GM19372 (cell line): ENCODE data around the gene MIPOL1.

ENCODE experiments used
- ATAC-seq: cut with Tn5 transposase; IDR thresholded peaks from one replicate; pipeline ENCODE4 v1.9.1; 2021; ENCODE audit warnings: mild to moderate bottlenecking, low read depth, moderate library complexity; ENCODE audit not compliant: unreplicated experiment

MIPOL1 gene

DNA sequence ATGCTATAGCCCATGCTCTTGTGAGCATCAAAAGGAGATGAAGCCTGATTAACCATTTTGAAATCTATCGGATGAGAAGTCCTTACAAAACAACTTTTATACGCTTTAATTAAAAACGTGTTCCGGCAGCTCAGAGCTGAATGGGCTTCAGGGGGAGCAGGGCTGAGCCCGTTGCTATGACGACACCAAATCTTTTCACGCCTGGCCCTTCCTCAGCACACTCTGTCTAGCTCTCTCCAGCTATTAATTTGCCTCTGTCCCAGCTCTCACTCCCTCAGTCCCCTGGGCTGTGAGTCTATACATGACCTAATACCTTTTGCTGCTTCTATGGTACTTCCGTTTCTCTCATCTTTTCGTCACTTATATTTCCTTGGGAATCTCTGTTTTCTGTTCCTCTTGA is 381.5 kb downstream of the MIPOL1 start:
- no peak for ATAC-seq

GRCh38 chr14:37580146-37580545 is 382.4 kb downstream of the MIPOL1 start:
- no peak for ATAC-seq

DNA sequence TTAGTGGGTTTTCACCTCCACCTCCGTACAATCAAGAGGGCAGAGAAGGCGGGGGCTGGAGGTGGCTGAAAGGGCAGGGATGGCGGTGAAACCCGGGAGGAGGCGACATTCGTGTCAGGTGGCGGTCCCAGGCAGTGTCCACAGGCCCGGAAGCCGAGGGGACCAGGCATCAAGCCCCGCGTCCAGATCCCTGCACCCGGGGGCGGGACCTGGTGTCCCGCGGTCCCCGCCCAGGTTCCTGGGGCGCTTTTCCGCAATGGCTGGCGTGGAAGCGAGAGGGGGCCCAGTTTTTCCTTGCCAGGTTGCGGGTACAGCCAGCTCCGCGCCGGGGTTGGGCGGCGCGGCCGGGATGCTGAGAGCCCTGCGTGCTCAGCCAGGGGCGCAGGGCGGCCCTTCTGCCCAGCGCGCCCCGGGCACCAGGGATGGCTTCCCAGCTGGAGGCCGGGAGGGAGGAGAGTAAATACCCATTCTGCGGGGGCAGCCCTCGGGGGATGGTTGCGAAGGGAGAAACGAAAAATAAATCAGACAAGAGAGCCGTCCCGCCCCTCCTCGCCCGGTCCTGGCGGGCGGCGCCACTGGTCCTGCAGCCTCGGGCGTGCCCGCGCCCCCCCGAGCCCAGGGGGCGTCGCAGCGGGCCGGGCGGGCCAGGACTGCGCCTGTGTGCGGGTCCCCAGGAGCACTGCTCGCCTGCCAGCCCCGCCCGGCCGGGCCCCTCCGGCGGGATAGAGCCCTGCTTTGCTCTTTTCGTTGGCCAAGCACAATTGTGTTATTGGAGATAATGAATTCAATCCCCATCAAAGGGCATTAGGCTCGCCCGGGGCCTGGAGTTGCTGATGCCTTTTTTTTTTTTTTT is 385.8 kb downstream of the MIPOL1 start:
- no peak for ATAC-seq

DNA sequence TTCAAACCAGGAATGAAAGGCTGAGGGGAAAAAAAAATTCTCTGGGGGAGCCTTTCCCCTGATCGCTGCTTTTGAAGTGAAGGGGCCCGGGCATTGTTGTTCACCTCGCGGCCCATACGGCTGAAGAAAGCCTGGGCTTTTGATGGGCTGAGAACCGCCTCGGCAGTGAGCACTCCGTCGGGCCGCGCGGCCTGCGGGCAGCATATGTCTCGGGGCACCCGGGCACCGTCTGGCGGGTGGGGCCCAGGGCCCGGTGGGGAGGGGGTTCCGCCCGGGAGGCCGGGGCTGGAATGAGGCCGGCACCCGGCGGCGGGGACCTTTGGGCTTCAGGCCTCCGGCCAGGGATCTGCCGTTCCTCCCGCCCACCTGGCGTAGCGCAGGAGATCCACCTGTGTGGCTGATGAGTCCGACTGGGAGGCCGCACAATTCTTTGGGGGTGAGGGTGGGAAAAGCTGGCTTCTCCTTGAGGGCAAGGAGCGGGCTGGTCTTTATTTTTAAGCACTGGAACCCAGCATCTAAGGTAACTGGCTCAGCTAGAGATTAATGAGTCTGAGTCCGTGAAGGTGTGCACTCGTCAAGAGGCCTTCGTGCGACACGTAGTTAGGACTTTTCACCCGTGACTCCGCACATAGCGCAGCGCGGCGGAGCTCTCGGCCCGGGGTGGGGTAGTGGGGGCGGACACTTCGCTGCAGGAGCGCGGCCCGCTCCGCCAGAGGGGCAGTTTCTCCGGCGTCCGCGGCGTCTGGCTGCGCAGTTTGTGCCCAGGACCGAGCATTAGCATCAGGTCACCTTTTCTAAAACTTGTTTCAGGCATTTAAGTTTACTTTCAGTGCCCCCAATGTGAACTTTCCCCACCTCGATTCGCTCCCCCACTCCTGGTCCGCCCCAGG is 386.7 kb downstream of the MIPOL1 start:
- ATAC-seq = no peak

GRCh38 chr14:37585101-37585511 is 387.4 kb downstream of the MIPOL1 start:
- ATAC-seq = no peak

GRCh38 chr14:37585971-37586796 is 388.4 kb downstream of the MIPOL1 start:
- no peak for ATAC-seq

DNA sequence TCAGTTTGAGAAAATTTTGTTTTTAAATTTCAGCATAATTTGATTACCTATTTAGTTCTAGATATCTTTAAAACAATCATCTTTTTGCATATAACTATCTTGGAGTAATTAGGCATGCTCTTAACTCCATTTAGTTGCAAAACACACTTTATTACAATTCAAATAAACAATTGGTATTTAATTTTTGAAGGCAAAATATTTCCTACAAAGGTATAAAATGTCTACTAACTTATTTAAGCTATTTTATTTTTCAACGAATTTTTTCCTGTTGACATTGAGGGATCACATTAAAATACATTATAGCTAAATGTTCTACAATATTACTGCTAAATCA is 389.0 kb downstream of the MIPOL1 start:
- no peak for ATAC-seq

- no peak for ATAC-seq
Measured at GRCh38 chr14:37587131-37587803, 389.5 kb downstream of the MIPOL1 start.

- ATAC-seq = no peak
Measured at GRCh38 chr14:37587881-37588666, 390.3 kb downstream of the MIPOL1 start.

DNA sequence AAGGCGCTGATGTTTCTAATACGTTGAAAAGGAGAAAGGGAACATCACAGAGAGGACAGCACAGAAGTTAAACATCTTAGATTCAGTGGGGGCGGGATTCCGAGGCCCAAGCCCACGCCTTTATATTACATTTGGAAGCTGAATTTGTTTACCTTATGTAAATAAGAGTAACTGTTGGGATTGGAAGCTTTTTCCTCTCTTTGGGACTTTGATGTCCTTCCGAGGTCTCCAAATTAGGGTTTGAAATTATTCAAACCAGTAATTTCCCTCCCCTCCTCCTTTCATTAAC is 390.9 kb downstream of the MIPOL1 start:
- no peak for ATAC-seq

DNA sequence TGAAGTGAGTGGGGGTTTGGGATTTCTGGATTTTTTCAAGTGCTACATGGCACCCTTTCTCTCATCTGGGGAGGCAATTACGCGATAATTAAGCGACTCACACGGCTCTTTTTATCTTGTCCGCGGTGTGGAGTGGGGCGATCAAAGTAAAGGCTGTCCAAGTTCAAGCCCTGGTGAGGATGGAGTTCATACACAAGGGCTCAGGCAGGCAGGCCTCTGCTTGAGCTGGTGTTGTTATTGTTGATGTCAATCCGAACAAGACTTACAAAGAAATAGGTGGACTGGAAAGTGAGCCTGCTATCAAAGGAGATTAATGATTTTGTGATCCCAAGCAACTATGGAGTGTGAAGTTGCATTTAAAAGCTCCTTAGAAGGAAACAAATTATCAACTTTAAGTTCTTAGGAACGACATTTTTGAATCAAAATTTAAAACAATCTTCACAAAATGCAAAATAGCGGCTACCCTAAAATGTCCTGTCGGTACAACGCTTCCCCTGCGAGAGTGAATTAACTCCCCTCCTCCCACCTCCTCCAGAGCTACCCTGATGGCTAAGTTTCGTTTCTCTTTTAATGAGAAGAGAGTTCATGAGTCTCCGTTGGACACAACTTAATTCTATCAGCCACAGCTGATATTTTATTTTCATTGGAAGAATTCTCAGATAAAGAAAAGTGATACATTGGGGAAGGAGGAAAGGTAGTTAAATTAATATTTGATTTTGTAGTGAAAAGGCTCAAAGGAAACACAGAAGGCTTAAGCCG is 391.4 kb downstream of the MIPOL1 start:
- ATAC-seq = no peak

- no peak for ATAC-seq
Measured at GRCh38 chr14:37589715-37590427, 392.1 kb downstream of the MIPOL1 start.

DNA sequence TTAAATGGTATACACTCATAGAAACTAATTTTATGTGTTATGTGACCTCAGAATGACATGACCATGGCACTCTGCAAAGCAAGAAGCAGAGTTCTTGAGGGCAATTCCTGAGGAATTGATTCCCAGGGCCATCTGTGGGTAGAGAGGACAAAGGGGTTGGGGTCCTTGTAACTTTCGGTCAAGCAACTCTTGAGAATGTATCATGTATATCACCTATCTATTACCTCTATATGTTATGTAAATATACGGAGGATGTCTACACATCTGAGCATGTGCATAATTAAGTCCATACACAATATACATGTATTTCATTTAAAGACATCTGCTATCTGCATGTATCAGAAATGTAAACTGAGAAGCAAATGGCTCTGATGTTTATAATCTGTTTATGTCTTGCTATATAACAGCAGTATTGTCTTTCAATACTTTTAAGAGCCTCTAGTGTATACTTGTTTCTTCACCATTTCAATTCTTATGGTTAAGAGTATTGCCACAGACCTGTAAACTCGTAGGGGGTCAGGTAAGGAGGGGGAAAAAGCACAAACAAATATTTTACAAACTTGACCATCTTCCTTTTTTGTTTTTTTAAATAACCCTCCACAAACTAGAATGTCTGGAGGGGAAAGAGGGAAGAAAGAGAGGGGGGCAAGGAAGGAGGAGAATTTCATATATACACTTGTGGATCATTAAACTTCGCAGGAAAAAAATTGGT is 392.8 kb downstream of the MIPOL1 start:
- ATAC-seq = no peak

DNA sequence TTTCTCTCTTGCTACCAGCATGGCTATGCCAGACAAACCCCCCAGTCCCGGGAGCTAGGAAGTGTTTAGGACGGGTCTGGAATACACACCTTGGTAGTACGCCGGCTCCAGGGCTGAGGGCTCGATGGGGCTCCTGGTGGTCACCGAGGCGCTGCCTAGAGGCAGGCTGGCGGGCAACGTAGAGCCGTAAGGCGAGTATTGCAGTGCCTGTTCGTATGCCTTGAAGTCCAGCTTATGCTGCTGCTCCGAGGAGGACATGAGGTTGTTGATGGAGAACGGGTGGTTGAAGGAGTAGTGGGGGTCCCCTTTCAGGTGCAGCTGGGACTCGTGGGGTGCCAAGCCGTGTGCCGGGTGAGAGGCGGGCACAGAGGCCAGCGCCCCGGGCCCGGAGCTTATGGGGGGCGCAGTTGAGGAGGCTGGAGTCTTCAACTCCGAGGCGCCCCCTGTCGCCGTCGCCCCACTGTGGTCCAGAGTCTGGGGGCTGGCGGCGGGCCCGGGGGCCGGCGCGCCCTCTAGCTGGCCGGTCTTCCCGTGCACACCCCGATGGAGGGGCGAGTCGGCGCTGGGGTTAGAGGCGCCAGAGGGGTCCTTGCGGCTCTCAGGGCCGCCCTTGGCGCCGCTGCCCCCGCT is 393.7 kb downstream of the MIPOL1 start:
- no peak for ATAC-seq

- no peak for ATAC-seq
Measured at GRCh38 chr14:37591941-37592481, 394.3 kb downstream of the MIPOL1 start.

DNA sequence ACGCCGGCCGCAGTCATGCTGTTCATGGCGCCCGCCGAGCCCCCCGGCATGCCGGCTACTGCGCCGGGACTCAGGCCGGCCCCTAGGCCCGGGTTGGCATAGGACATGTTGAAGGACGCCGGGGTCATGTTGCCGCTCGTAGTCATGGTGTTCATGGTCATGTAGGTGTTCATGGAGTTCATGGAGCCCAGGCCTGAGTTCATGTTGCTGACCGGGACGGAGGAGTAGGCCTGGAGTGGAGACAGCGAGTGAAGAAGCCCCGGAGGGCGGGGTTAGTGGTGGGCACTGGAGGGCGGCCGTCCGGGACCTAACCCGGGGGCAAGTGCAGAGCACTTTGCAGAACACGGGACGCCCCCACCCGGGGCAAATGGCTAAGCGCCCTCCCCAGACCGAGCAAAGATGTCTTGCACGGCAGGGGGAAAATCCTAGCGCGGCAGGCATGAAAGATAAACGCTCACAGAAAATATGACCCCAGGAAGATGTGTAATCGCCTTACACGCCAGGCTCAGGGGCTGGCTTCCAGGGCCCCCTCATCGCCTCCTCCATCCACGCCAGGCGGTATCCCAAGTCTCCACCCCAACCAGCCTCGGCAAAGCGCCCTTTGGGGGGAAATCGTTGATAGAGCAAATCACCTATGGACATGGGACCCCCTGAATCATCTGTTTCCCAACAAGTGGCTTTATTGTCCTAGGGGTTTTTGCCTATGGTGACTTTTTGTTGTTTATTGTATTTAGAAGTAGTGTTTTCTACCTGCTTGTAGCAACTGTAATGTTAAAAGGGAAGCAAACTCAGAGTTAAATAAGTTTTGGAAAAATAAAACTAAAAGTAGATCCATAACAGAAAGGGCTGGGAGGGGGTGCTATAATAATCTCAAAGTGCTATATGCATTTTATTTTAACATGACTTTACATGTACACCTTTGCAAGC is 395.0 kb downstream of the MIPOL1 start:
- no peak for ATAC-seq
